Ramos (cell line): ENCODE results near the gene FHL1.
"Not testable (repeated sequence)": the region's sequence is repeated elsewhere in the genome, so short reads cannot be mapped to it uniquely, and the experiment has no call there.

ENCODE experiments used
- in situ Hi-C: fragments of 300-500 bp; cut with MboI; formaldehyde crosslinking; loops from one replicate; pipeline ENCODE4 v1.14.3; 2022; ENCODE audit warnings: low sequenced_read_pairs; ENCODE audit not compliant: unreplicated experiment

FHL1 gene

GRCh38 chrX:136205882-136206380 lies 58.6 kb downstream of the FHL1 start:
- in situ Hi-C loops, result no loop called here

- in situ Hi-C loops, result no loop called here
These were observed 59.6 kb downstream of the FHL1 start for GRCh38 chrX:136206916-136207315.

- in situ Hi-C loops, result no loop called here
These were observed 60.2 kb downstream of the FHL1 start for GRCh38 chrX:136207546-136207945.

DNA sequence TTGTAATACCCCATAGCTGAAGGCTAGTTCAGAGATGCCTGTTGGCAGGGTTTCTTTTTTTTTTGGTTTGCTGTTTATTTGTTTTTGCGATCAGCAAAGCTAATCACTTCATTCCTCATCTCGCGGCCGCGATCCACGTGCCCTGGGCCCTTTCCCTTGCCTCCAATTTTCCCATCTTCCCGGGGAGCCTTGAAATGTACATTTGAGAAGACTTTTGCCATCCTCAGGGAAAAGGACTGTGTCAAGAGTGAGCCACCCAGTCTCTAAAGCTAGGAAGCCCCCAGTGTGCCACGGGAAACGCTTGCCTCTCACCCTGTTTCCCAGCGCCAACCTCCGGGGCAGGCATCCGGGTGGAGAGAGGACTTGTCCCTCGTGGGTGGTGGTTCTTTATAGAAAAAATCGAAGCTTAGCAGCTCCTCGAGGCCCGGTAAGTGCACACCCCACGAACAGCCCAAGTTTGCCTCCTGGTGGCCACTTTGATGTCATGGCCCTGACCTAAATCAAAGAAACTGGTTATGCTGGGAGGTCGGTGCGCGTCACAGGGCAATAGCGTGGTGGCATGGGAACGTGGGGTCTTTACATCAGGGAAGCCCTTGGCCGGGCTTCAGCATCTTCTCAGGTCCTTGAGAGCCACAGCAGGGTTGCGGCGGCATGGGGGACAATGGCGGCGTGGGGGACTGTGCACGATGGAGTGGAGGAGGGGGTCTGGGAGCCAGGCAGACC lies 61.8 kb downstream of the FHL1 start:
- in situ Hi-C loops, result no loop called here

DNA sequence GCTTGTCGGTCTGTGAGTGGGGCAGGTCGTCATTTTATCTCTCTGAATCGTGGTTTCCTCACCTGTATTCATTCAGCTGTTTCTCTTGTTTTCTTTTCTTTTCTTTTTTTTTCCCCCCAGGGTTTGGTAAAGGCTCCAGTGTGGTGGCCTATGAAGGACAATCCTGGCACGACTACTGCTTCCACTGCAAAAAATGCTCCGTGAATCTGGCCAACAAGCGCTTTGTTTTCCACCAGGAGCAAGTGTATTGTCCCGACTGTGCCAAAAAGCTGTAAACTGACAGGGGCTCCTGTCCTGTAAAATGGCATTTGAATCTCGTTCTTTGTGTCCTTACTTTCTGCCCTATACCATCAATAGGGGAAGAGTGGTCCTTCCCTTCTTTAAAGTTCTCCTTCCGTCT lies 62.4 kb downstream of the FHL1 start:
- in situ Hi-C loops, result no loop called here

GRCh38 chrX:136210243-136210642 lies 62.9 kb downstream of the FHL1 start:
- in situ Hi-C loops, result no loop called here

DNA sequence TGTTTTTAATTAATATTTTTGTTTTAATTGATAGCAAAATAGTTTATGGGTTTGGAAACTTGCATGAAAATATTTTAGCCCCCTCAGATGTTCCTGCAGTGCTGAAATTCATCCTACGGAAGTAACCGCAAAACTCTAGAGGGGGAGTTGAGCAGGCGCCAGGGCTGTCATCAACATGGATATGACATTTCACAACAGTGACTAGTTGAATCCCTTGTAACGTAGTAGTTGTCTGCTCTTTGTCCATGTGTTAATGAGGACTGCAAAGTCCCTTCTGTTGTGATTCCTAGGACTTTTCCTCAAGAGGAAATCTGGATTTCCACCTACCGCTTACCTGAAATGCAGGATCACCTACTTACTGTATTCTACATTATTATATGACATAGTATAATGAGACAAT lies 63.5 kb downstream of the FHL1 start:
- in situ Hi-C loops, result no loop called here

- in situ Hi-C loops, result no loop called here
These were observed 64.6 kb downstream of the FHL1 start for GRCh38 chrX:136211766-136212556.

DNA sequence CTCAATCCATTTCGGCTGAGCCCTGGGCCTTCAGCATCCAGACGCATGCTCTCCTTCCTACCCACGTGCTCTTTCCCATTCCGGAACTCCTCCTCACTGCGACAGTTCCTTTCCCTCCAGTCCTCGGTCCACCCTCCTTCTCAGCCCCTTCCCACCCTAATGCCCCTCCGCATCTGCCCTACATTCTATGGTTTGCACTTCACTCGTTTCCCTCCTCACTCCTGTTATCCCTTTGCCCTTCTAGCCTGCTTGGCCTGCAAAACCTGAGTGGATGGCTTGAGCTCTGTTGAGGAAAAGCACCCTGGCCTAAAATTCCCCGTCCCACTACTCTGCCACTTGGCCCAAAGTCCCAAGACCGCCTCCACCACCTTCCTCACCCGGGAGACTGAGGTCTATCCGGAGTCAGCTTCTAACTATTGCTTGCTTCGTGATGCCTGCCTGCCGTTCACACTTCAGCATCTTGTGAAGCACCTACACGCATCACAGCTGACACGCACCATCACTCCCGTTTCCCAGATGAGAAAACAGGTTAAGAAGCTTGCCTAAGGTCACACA lies 65.3 kb downstream of the FHL1 start:
- in situ Hi-C loops, result no loop called here

DNA sequence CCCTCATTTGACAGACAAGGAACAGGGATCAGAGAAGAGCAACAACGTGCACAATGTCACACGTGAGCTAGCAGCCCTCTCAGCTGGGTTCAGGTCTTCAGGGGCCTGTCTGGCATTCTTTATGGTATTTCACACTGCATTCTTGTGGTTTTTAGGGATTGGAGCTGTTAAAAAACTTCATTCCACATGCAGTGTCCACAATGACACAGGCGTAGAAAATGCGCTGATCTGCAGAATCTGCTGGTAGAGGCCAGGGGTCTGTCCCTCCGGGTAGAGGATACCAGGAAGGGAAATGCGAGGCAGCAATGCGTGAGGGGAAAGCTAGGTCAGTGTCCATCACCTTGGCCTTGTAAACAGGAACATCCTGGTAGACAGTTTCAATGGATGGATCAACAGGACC lies 67.2 kb downstream of the FHL1 start:
- in situ Hi-C loops, result no loop called here

DNA sequence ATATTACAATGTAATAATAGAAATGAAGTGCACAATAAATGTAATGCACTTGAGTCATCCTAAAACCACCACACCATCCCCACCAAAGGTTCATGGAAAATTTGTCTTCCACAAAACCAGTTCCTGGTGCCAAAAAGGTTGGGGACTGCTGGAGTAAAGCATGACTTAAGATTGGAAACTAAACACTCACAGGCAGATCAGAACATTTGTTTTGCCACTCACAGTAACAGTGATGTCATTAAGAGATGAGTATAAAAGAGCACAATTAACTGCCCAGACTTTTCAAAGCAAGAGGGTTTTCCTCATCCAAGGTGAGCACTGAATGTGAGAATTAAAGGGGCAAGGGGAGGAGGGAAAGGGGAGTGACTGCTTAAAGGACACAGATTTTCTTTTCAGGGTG lies 68.2 kb downstream of the FHL1 start:
- in situ Hi-C loops, result no loop called here

DNA sequence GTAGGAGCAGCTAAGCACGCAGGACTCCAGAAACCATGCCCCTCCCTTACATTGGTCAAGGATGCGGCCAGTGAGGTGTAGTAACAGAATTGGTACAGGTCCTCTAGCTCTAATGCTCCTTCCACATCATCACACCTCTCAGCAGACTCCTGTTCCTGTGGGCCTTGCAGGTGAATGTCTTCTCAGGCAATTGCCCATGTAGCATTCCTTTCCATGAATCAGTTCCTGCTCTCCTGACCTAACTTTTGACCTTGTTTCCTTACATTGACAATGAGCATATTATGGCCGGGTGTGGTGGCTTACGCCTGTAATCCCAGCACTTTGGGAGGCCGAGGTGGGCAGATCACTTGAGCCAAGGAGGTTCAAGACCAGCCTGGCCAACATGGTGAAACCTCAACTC lies 72.6 kb downstream of the FHL1 start:
- in situ Hi-C loops, result no loop called here

GRCh38 chrX:136220540-136220939 lies 73.2 kb downstream of the FHL1 start:
- in situ Hi-C loops, result no loop called here

DNA sequence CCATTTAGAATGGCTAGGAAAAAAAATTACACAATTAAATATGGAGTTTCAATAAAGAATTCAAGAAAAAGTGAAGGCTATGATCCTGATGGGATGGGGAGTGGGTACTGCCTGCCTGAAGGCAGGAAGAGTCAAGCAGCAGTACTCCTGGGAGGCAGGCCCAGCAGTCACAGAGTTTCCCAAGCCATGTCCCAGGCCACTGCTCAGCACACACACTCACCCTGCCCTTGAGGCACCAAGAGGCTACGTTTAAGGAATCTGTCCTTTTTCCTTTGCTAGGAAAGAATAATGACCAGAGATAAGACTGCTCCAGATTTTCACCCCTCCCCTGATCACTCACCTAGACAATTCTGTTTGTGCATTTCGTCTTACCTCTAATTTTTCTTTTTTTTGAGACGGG lies 73.6 kb downstream of the FHL1 start:
- in situ Hi-C loops, result no loop called here

DNA sequence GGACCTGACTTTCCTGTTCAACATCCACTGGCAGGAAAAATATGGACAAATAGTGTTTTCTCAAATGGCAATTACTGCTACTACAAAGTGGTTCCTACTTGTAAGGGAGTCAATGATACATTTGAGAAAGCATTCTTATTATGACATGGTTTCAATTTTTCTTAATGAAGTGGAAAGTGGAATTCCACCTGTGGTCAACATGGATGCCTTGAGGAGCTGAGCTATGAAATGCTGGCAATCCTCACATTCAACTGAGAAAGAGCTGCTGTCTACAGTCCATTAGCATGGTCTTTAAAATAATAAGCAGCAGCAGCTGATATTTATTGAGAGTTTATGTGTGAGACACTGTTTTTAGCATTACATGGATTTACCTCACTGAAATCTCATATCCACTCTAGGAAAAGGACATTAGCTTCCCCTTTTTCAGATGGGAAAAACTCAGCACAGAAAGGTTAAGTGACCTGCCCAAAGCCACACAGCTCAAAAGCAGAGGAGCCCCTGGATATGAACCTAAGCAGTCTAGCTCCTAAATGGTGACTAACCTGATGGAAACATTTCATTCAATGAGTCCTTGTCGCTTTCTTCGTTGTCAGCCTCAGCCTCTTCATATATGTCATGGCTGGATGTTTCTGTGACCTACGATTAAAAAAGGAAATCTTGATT lies 74.6 kb downstream of the FHL1 start:
- in situ Hi-C loops, result no loop called here

- in situ Hi-C loops, result no loop called here
These were observed 79.7 kb downstream of the FHL1 start for GRCh38 chrX:136227074-136227473.

DNA sequence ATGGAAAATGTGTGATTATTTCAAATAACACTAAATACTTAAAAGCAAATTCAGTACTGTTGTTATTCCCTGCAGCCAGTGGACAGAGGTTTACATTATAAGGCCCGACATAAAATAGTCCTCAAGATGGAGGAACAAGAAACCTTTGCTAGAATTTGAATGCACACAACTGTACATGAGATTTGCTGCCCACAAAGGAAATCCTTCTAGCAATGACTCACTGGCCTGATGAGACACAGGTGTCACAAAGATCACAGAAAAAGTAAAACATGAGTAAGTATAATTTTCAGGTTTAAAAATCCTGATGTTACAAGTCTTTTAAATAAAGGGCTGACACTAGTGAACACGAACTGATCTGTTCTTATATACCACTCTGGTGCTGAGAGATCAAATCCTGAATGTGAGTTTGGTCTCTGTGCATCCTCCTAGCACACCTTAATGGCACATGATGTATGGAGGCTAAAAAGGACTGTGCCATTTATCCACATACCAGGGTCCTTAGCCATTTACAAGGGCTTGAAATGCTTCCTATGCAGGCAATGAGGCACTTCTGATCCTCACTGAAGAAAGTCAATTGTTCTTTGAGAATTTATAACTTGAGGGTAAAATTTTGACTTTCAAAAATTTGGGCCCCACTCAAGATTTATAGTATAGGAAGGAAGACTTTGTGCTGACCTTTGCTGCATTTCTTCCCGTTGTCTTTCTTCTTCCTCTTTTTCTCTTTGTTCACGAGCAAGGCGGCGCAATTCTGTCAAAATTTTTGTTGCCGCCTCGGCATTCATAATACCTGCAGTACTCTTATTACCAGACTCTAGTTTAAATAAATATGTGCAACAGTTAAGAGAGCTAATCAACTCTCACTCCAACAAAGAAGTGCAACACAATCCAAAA lies 80.9 kb downstream of the FHL1 start:
- in situ Hi-C loops, result no loop called here

GRCh38 chrX:136228839-136229207 lies 81.5 kb downstream of the FHL1 start:
- in situ Hi-C loops, result no loop called here

DNA sequence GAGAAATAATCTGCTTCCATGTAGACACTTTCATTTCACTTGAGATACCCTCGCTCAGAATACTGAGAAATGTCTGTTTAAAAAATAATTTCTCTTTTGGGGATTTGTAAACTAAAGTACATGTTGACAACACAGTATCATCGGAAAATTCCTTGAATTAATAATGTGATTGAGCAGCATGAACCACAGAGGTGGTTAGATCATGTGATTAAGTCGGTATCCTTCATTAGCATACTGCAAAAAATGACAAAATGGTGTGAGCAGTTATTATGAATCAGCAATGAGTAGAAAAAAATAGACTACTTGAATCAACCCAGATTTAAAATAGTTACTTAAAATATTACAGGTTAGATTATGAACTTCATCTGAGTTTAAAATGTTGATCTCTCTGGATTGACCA lies 89.7 kb downstream of the FHL1 start:
- in situ Hi-C loops, result no loop called here

DNA sequence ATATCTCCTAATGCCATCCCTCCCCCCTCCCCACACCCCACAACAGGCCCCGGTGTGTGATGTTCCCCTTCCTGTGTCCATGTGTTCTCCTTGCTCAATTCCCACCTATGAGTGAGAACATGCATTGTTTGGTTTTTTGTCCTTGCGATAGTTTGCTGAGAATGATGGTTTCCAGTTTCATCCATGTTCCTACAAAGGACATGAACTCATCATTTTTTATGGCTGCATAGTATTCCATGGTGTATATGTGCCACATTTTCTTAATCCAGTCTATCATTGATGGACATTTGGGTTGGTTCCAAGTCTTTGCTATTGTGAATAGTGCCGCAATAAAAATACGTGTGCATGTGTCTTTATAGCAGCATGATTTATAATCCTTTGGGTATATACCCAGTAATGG lies 90.5 kb downstream of the FHL1 start:
- in situ Hi-C loops, result not testable (repeated sequence)
